Lower leg skin (tissue), 4 donors: ENCODE data around the gene OR6K6. TPM values are rescaled to one million over a fixed set of nuclear protein-coding genes. Genes with fewer than 3 reads are reported as not detected.

Experiments
- DNase-seq, 2 donors: peaks; one replicate each; pipeline ENCODE4 v3.0.0-alpha.2; 2019; ENCODE audit warnings: low spot score in 2 of 2
- H3K4me3 ChIP-seq: fragments of 200-600 bp; sonication (generic); 2 replicates; pipeline ENCODE4 v1.5.1; 2017; ENCODE audit warnings: mild to moderate bottlenecking, low read depth; ENCODE audit not compliant: poor library complexity, severe bottlenecking
- CTCF ChIP-seq, 3 donors: fragments of 450-650 bp; IDR thresholded peaks; one replicate each; pipeline ENCODE4 v1.5.1; 2016; ENCODE audit warnings: antibody characterized with exemption in 3 of 3, mild to moderate bottlenecking in 3 of 3, moderate library complexity in 2 of 3
- POLR2A ChIP-seq, 2 donors: fragments of 450-650 bp; IDR thresholded peaks; one replicate each; pipeline ENCODE4 v1.6.1; 2016 to 2017; ENCODE audit warnings: antibody characterized with exemption in 2 of 2, mild to moderate bottlenecking in 1 of 2, moderate library complexity in 1 of 2
- WGBS, 2 donors: methylation state at CpG; one replicate each; pipeline ENCODE4 v1.1.5; 2018; 5-methylcytosine and 5-hydroxymethylcytosine counted together
- intact Hi-C: fragments of 100-400 bp; cut with DNase I; formaldehyde crosslinking; loops from one replicate; pipeline ENCODE4 v1.15.0; 2023; ENCODE audit warnings: low total_unique reads
- total RNA-seq, 4 donors: library from RNA; depleted of rRNA; stranded (reverse); fragments of >200 nt; gene quantifications; one replicate each; pipeline ENCODE4 v1.1.0, GENCODE V29; 2016

Gene OR6K6
- total RNA-seq, 4 donors from 2014 or later: not detected

GRCh38 chr1:158719664-158720063 lies 34.9 kb upstream of the OR6K6 start:
- intact Hi-C loops: no loop called here

GRCh38 chr1:158720620-158721019 lies 33.9 kb upstream of the OR6K6 start, which contains the start of gene OR6K3:
Gene OR6K3 (minus strand): TSS chr1:158720720. CDS start chr1:158718115, 2,605 bp downstream.
- no peak for TF ChIP-seq CTCF (IDR thresholded peaks at IDR 0.05)
- TF ChIP-seq POLR2A (IDR thresholded peaks at IDR 0.05): no peak
- intact Hi-C loops: no loop called here
- no peak within 1 kb of the TSS for H3K4me3 ChIP-seq
- WGBS, 2 donors: 70 to 75% methylated on average over 2 of the region's 2 CpGs
- DNase-seq: no peak

More at GRCh38 chr1:158719664-158720063, 34.9 kb upstream of the OR6K6 start:
- TF ChIP-seq CTCF (IDR thresholded peaks at IDR 0.05) (no peak), POLR2A (IDR thresholded peaks at IDR 0.05) (no peak)
- 54 to 58% methylated on average over 3 of the region's 3 CpGs for WGBS, 2 donors
- H3K4me3 ChIP-seq: no peak overlapping the region
- DNase-seq: no peak

GRCh38 chr1:158724442-158724841 lies 30.1 kb upstream of the OR6K6 start:
- no peak overlapping the region for H3K4me3 ChIP-seq
- TF ChIP-seq POLR2A (IDR thresholded peaks at IDR 0.05) (no peak), CTCF (IDR thresholded peaks at IDR 0.05) (no peak)
- intact Hi-C loops: no loop called here
- WGBS, 2 donors: 93 to 97% methylated on average over 5 of the region's 5 CpGs
- DNase-seq: no peak

GRCh38 chr1:158728510-158729225 lies 25.9 kb upstream of the OR6K6 start:
- H3K4me3 ChIP-seq: no peak overlapping the region
- no peak for DNase-seq
- intact Hi-C loops: no loop called here
- WGBS, 2 donors: 37 to 41% methylated on average over 3 of the region's 3 CpGs
- TF ChIP-seq POLR2A (IDR thresholded peaks at IDR 0.05) (no peak), CTCF (IDR thresholded peaks at IDR 0.05) (no peak)

- 62 to 78% methylated on average over 4 of the region's 4 CpGs for WGBS, 2 donors
- DNase-seq: no peak
- intact Hi-C loops: no loop called here
- H3K4me3 ChIP-seq: no peak overlapping the region
- TF ChIP-seq CTCF (IDR thresholded peaks at IDR 0.05) (no peak), POLR2A (IDR thresholded peaks at IDR 0.05) (no peak)
These were observed 24.1 kb upstream of the OR6K6 start for GRCh38 chr1:158730453-158730852.

- intact Hi-C loops: no loop called here
- 71 to 85% methylated on average over 4 of the region's 4 CpGs for WGBS, 2 donors
- no peak overlapping the region for H3K4me3 ChIP-seq
- no peak for DNase-seq
- TF ChIP-seq POLR2A (IDR thresholded peaks at IDR 0.05): no peak
- no peak for TF ChIP-seq CTCF (IDR thresholded peaks at IDR 0.05)
These were observed 22.8 kb upstream of the OR6K6 start for GRCh38 chr1:158731707-158732106.
